Measurements from ENCODE around the gene OMA1.

Gene OMA1

GRCh38 chr1:58571616-58572015 lies 25.1 kb upstream of the OMA1 start:
- no peaks in the 10 kb centered on the region for H3K79me2 ChIP-seq (ENCODE audit: insufficient read depth, low read length)
- no peaks in the 10 kb centered on the region for H3K27me3 ChIP-seq (ENCODE audit: insufficient read depth, low read length, poor library complexity, severe bottlenecking)

GRCh38 chr1:58570817-58571216 lies 24.3 kb upstream of the OMA1 start:
- no peaks in the 10 kb centered on the region for H3K27me3 ChIP-seq (ENCODE audit: insufficient read depth, low read length, poor library complexity, severe bottlenecking)
- H3F3A ChIP-seq (ENCODE audit: low read depth), result no peaks in the 10 kb centered on the region
- H3K9me3 ChIP-seq (ENCODE audit: insufficient read depth, low read depth, low read length), result no peaks in the 10 kb centered on the region
- H3K4me3 ChIP-seq (ENCODE audit: low read length, poor library complexity, severe bottlenecking), result no peak overlapping the region
- H3K79me2 ChIP-seq (ENCODE audit: insufficient read depth, low read length), result no peaks in the 10 kb centered on the region
- no peaks in the 10 kb centered on the region for H4K20me1 ChIP-seq (ENCODE audit: insufficient read depth, low read length, poor library complexity, severe bottlenecking)
- H2AFZ ChIP-seq (ENCODE audit: low read length), result no peak overlapping the region
- TF ChIP-seq CTCF (conservative IDR thresholded peaks at IDR 0.05; ENCODE audit: low read length) (no peak), EZH2phosphoT487 (IDR thresholded peaks at IDR 0.05; ENCODE audit: borderline replicate concordance) (no peak)
- no peaks in the 10 kb centered on the region for H3K4me1 ChIP-seq (ENCODE audit: insufficient read depth, low read length, poor library complexity, severe bottlenecking)
- H3K36me3 ChIP-seq (ENCODE audit: insufficient read depth, low read length), result no peaks in the 10 kb centered on the region
- H3K4me2 ChIP-seq (ENCODE audit: low read depth, low read length, poor library complexity, severe bottlenecking), result no peak overlapping the region
- H3K9ac ChIP-seq (ENCODE audit: low read depth, low read length, poor library complexity, severe bottlenecking), result no peak overlapping the region
- no peaks in the 10 kb centered on the region for H3K9me2 ChIP-seq (replicated peaks; ENCODE audit: low read depth, low read length)

More at GRCh38 chr1:58571616-58572015, 25.1 kb upstream of the OMA1 start:
- H3K36me3 ChIP-seq (ENCODE audit: insufficient read depth, low read length), result no peaks in the 10 kb centered on the region
- H3K4me1 ChIP-seq (ENCODE audit: insufficient read depth, low read length, poor library complexity, severe bottlenecking), result no peaks in the 10 kb centered on the region
- no peak overlapping the region for H3K4me2 ChIP-seq (ENCODE audit: low read depth, low read length, poor library complexity, severe bottlenecking)
- no peaks in the 10 kb centered on the region for H3F3A ChIP-seq (ENCODE audit: low read depth)
- H3K9ac ChIP-seq (ENCODE audit: low read depth, low read length, poor library complexity, severe bottlenecking), result no peak overlapping the region
- H4K20me1 ChIP-seq (ENCODE audit: insufficient read depth, low read length, poor library complexity, severe bottlenecking), result no peaks in the 10 kb centered on the region
- H3K9me3 ChIP-seq (ENCODE audit: insufficient read depth, low read depth, low read length), result no peaks in the 10 kb centered on the region
- no peak overlapping the region for H2AFZ ChIP-seq (ENCODE audit: low read length)
- TF ChIP-seq CTCF (conservative IDR thresholded peaks at IDR 0.05; ENCODE audit: low read length) (no peak), EZH2phosphoT487 (IDR thresholded peaks at IDR 0.05; ENCODE audit: borderline replicate concordance) (no peak)
- H3K9me2 ChIP-seq (replicated peaks; ENCODE audit: low read depth, low read length), result no peaks in the 10 kb centered on the region
- no peak overlapping the region for H3K4me3 ChIP-seq (ENCODE audit: low read length, poor library complexity, severe bottlenecking)

GRCh38 chr1:58570094-58570493 lies 23.6 kb upstream of the OMA1 start:
- Histone ChIP-seq H3K36me3 (ENCODE audit: insufficient read depth, low read length) (no peaks in the 10 kb centered on the region), H3K4me3 (ENCODE audit: low read length, poor library complexity, severe bottlenecking) (no peak overlapping the region), H3K4me2 (ENCODE audit: low read depth, low read length, poor library complexity, severe bottlenecking) (no peak overlapping the region), H3F3A (ENCODE audit: low read depth) (no peaks in the 10 kb centered on the region), H3K4me1 (ENCODE audit: insufficient read depth, low read length, poor library complexity, severe bottlenecking) (no peaks in the 10 kb centered on the region), H3K9ac (ENCODE audit: low read depth, low read length, poor library complexity, severe bottlenecking) (no peak overlapping the region), H3K9me2 (replicated peaks; ENCODE audit: low read depth, low read length) (no peaks in the 10 kb centered on the region), H3K27me3 (ENCODE audit: insufficient read depth, low read length, poor library complexity, severe bottlenecking) (no peaks in the 10 kb centered on the region), H3K79me2 (ENCODE audit: insufficient read depth, low read length) (no peaks in the 10 kb centered on the region), H2AFZ (ENCODE audit: low read length) (no peak overlapping the region), H3K9me3 (ENCODE audit: insufficient read depth, low read depth, low read length) (no peaks in the 10 kb centered on the region), H4K20me1 (ENCODE audit: insufficient read depth, low read length, poor library complexity, severe bottlenecking) (no peaks in the 10 kb centered on the region)
- TF ChIP-seq EZH2phosphoT487 (IDR thresholded peaks at IDR 0.05; ENCODE audit: borderline replicate concordance) (no peak), CTCF (conservative IDR thresholded peaks at IDR 0.05; ENCODE audit: low read length) (no peak)
